ENCODE results near the gene BRAP.

The BRAP gene

DNA sequence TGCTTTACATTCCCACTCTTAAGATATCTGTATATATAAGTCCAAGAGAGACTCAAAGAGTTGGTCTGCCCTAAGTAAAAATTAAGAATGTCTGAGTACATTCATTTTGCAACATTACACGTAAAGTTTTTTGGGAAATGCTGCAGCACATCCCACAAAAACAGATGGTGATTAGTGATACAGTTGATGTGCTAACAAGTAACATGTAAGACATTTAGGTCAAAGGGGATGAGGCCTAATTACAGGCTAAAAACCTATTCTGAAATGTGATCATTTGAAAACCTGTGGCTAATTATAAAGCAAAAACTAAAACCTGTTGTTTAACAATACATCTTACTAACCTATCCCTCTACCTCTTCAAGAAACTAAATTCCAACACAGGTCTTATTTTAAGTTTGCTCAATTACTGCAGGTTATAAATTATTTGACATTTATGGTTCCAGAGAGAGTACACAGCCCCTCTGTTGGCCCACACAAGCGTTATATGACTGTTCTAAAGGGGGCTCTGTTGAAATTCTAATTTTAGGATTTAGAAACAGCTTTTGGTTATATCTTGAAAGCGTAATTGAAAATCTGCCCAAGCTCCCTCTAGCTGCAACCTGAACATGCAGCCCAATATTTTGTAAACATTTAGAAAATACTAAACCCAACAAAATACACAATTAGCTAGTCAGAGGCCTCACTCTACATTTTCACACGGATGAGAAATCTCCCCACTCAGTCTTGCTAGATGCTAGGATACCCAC lies 42.9 kb downstream of the BRAP start:
- DNase-seq (ENCODE audit: low read depth, low spot score) = no peak
- CTCF ChIA-PET = interaction anchor here (2.3 kb wide), 1 partner anchor 11 kb away, joined by 7 read pairs; no protein-coding TSS in a partner anchor
- H3K4me3 ChIP-seq (ENCODE audit: low read depth, low read length) = no peak overlapping the region
- POLR2A ChIA-PET = no interaction called here
- TF ChIP-seq, protein P1, sequence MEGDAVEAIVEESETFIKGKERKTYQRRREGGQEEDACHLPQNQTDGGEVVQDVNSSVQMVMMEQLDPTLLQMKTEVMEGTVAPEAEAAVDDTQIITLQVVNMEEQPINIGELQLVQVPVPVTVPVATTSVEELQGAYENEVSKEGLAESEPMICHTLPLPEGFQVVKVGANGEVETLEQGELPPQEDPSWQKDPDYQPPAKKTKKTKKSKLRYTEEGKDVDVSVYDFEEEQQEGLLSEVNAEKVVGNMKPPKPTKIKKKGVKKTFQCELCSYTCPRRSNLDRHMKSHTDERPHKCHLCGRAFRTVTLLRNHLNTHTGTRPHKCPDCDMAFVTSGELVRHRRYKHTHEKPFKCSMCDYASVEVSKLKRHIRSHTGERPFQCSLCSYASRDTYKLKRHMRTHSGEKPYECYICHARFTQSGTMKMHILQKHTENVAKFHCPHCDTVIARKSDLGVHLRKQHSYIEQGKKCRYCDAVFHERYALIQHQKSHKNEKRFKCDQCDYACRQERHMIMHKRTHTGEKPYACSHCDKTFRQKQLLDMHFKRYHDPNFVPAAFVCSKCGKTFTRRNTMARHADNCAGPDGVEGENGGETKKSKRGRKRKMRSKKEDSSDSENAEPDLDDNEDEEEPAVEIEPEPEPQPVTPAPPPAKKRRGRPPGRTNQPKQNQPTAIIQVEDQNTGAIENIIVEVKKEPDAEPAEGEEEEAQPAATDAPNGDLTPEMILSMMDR (IDR thresholded peaks at IDR 0.05; ENCODE audit: insufficient read depth, low read length, missing control alignments) = no peak

DNA sequence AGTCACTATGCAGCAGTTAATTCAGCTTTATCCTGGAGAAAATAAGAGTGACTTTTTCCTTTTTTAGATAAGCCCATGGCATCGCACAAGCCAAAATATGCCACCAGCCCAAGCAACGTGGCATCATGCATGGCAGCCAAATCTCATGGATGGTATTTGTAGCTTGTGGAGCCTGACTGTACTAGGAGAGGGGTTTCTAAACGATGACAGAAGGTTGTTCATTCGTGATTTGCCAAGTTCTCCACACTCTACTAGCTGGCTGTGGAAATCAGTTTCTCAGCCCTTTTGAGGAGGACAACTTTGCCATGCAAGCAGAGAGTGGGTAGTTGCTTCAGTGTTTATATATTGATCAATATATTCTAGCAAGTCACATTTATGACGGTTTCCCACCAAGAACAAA lies 45.2 kb downstream of the BRAP start:
- ChIA-PET POLR2A (no interaction called here), CTCF (no interaction called here)
- TF ChIP-seq, protein P1 (IDR thresholded peaks at IDR 0.05; ENCODE audit: insufficient read depth, low read length, missing control alignments) = no peak
- no peak overlapping the region for H3K4me3 ChIP-seq (ENCODE audit: low read depth, low read length)
- no peak for DNase-seq (ENCODE audit: low read depth, low spot score)

DNA sequence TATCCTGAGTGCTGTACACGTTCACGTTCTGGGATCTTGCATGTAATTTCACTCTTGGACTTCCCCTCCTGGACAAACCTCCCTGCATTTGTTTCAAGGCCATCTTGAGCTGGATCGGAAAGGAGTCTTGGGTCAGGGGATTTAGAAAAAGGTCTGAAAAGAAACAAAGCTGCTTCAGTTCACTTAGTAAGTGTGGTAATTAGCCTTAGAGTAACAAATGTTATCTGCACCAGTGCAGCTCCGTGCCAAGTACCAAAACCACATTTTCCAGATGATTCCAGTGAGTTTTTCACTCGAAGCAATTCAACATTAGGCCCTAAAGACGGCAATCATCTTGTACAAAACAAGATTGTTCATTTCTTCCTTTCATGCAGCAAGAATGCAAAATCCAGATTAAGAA lies 47.2 kb downstream of the BRAP start:
- DNase-seq (ENCODE audit: low read depth, low spot score) = no peak
- TF ChIP-seq, protein P1 (IDR thresholded peaks at IDR 0.05; ENCODE audit: insufficient read depth, low read length, missing control alignments) = no peak
- ChIA-PET POLR2A (no interaction called here), CTCF (interaction anchor here (0.9 kb wide), 1 partner anchor 52 kb away, joined by 3 read pairs; no protein-coding TSS in a partner anchor)
- no peak overlapping the region for H3K4me3 ChIP-seq (ENCODE audit: low read depth, low read length)

DNA sequence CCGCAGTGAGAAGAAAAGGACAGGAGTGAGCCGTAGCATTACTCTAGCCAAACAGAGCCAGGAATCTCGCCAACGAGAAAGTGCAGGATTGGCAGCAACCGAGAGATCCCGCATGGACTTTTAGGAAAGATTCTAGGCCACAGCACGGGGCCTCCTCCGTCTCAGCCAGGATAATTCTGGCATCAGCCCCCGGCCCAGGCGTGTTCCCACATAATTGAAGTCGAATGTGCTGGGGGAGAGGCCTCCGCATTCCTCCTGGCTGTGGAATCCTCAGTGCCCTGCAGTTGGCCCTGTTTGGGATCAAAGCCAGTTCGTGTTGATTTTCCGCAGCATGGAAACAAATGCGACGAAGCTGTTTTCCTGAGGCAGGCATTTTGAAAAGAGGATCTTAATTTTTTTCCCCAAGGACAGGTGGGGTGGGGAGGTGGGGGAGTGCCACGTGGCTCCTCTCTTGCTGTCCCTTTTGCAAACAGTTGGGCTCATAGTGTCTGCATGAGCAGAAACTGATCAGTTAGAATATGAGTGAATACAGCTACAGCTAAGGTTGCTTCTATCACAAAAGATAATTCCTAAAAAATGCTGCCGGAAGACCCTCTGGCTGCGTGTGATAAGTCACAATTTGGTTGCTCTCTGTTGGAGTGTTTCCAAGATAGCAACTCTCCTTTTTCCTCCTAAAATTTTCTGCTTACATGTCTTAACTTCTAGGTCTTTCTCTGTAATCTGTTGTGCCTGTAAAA lies 49.4 kb downstream of the BRAP start:
- no peak overlapping the region; the same call in 1 of the 2 replicates for H3K4me3 ChIP-seq (ENCODE audit: low read depth, low read length)
- DNase-seq (ENCODE audit: low read depth, low spot score) = peak; percentile 46
- CTCF ChIA-PET = interaction anchor here (1.0 kb wide), 1 partner anchor 305 kb away, joined by 3 read pairs; no protein-coding TSS in a partner anchor
- POLR2A ChIA-PET = interaction anchor here (0.6 kb wide), 1 partner anchor 10 kb away, joined by 3 read pairs; no protein-coding TSS in a partner anchor
- TF ChIP-seq, protein P1 (IDR thresholded peaks at IDR 0.05; ENCODE audit: insufficient read depth, low read length, missing control alignments) = no peak

DNA sequence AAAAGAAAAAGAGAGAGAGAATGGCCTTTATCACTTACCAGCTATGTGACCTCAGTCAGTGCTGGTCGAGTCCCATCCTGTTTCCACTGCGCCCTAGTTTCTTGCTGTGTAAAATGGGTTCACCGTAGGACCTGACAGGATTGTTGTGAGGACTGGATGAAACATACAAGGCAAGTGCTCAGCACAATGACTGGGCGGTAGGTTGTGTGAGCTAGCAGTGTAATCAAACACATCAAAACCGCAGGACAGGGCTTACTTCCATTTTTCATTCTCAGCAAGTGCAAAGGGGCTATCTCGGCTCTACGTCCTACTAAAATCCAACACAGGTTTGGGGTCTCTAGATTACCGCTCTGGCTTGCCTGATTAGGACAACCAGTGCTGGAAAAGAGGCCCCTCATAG lies 50.2 kb downstream of the BRAP start:
- H3K4me3 ChIP-seq (ENCODE audit: low read depth, low read length) = no peak overlapping the region
- ChIA-PET POLR2A (no interaction called here), CTCF (no interaction called here)
- no peak for DNase-seq (ENCODE audit: low read depth, low spot score)
- TF ChIP-seq, protein P1 (IDR thresholded peaks at IDR 0.05; ENCODE audit: insufficient read depth, low read length, missing control alignments) = no peak

Data from AG04449 (cell line).